GM23338 (cell line): Measurements from ENCODE around the gene PSAPL1. TPM values are rescaled to one million over a fixed set of nuclear protein-coding genes. Genes with fewer than 3 reads are reported as not detected.

Experiments used
- ATAC-seq: fragments of 200-7000 bp; cut with Tn5 transposase; 3 replicates; pipeline ENCODE4 v1.9.1; 2020
- DNase-seq: peaks from one replicate; pipeline ENCODE4 v3.0.0-alpha.2; 2015; ENCODE audit warnings: low spot score
- H2AFZ ChIP-seq: fragments of 200-600 bp; sonication (generic); 2 replicates; pipeline ENCODE4 v1.8.0; 2016; ENCODE audit warnings: antibody characterized with exemption, mild to moderate bottlenecking, moderate library complexity
- H3F3A ChIP-seq: fragments of 200-600 bp; sonication (generic); replicated peaks from 2 replicates; pipeline ENCODE4 v1.8.0; 2017; ENCODE audit warnings: antibody characterized with exemption, mixed run types, low read depth
- H3K27ac ChIP-seq: fragments of 200-600 bp; sonication (generic); 2 replicates; pipeline ENCODE4 v1.6.1; 2016; ENCODE audit warnings: low read depth
- H3K27me3 ChIP-seq: fragments of 200-600 bp; sonication (generic); 2 replicates; pipeline ENCODE4 v1.8.0; 2016; ENCODE audit warnings: mild to moderate bottlenecking, mixed run types, moderate library complexity; ENCODE audit not compliant: insufficient read depth
- H3K36me3 ChIP-seq: fragments of 200-600 bp; sonication (generic); 2 replicates; pipeline ENCODE4 v1.8.0; 2016; ENCODE audit warnings: mild to moderate bottlenecking; ENCODE audit not compliant: insufficient read depth
- H3K4me1 ChIP-seq: fragments of 200-600 bp; sonication (generic); 2 replicates; pipeline ENCODE4 v1.8.0; 2016; ENCODE audit warnings: mild to moderate bottlenecking, moderate library complexity; ENCODE audit not compliant: insufficient read depth
- H3K4me2 ChIP-seq: fragments of 200-600 bp; sonication (generic); 2 replicates; pipeline ENCODE4 v1.7.1; 2017; ENCODE audit warnings: mixed run types
- H3K4me3 ChIP-seq: fragments of 200-600 bp; sonication (generic); 2 replicates; pipeline ENCODE4 v1.6.1; 2016; ENCODE audit warnings: mixed run types
- H3K79me2 ChIP-seq: fragments of 200-600 bp; sonication (generic); replicated peaks from 2 replicates; pipeline ENCODE4 v1.8.0; 2017; ENCODE audit warnings: mild to moderate bottlenecking; ENCODE audit not compliant: insufficient read depth
- H3K9me2 ChIP-seq: fragments of 200-600 bp; sonication (generic); 2 replicates; pipeline ENCODE4 v1.8.0; 2017; ENCODE audit not compliant: insufficient read depth
- H4K20me1 ChIP-seq: fragments of 200-600 bp; sonication (generic); replicated peaks from 2 replicates; pipeline ENCODE4 v1.8.0; 2017; ENCODE audit warnings: mild to moderate bottlenecking; ENCODE audit not compliant: insufficient read depth
- H3K27ac Mint-ChIP-seq: 2 replicates; pipeline ENCODE4 v1.8.0; 2020; ENCODE audit warnings: inconsistent platforms, mild to moderate bottlenecking, moderate library complexity, mixed read lengths
- H3K27me3 Mint-ChIP-seq: 3 replicates; pipeline ENCODE4 v1.8.0; 2022; ENCODE audit warnings: low read depth, mild to moderate bottlenecking, moderate library complexity, mixed read lengths, inconsistent platforms; ENCODE audit not compliant: insufficient read depth, poor library complexity
- H3K36me3 Mint-ChIP-seq: 3 replicates; pipeline ENCODE4 v1.8.0; 2021; ENCODE audit warnings: low read depth, mild to moderate bottlenecking, inconsistent platforms, moderate library complexity, mixed read lengths
- H3K4me1 Mint-ChIP-seq: 3 replicates; pipeline ENCODE4 v1.8.0; 2020; ENCODE audit warnings: mild to moderate bottlenecking, inconsistent platforms, mixed read lengths
- H3K4me3 Mint-ChIP-seq: 3 replicates; pipeline ENCODE4 v1.8.0; 2021; ENCODE audit warnings: moderate library complexity, mild to moderate bottlenecking, inconsistent platforms, mixed read lengths
- H3K9me3 Mint-ChIP-seq: 3 replicates; pipeline ENCODE4 v1.8.0; 2020; ENCODE audit warnings: moderate library complexity, mild to moderate bottlenecking, inconsistent platforms, mixed read lengths
- CREB1 ChIP-seq: fragments of 250-450 bp; sonication (Bioruptor Pico); IDR thresholded peaks from 2 replicates; pipeline ENCODE4 v1.5.0; 2020; ENCODE audit warnings: low read depth, mild to moderate bottlenecking, moderate library complexity
- CTCF ChIP-seq, 2 experiments: fragments of 200-600 bp in 1 of 2; sonication (generic) in 1 of 2; conservative IDR thresholded peaks; 2 replicates each; pipeline versions ENCODE4 v1.5.1 to v1.6.1; 2016 to 2017; ENCODE audit warnings: antibody characterized with exemption in 2 of 2, low read depth in 2 of 2, mild to moderate bottlenecking in 2 of 2, moderate library complexity in 1 of 2
- ETS1 ChIP-seq: IDR thresholded peaks from 2 replicates; pipeline ENCODE4 v1.6.1; 2016; ENCODE audit warnings: antibody characterized with exemption
- EZH2 ChIP-seq: fragments of 200-600 bp; sonication (generic); IDR thresholded peaks from one replicate; pipeline ENCODE4 v1.8.0; 2017; ENCODE audit warnings: antibody characterized with exemption, mild to moderate bottlenecking, low read depth; ENCODE audit not compliant: unreplicated experiment
- EZH2phosphoT487 ChIP-seq: fragments of 200-600 bp; sonication (generic); IDR thresholded peaks from one replicate; pipeline ENCODE4 v1.8.1; 2018; ENCODE audit warnings: antibody characterized with exemption; ENCODE audit not compliant: unreplicated experiment
- JUNB ChIP-seq: IDR thresholded peaks from one replicate; pipeline ENCODE4 v1.6.1; 2016; ENCODE audit warnings: antibody characterized with exemption; ENCODE audit not compliant: unreplicated experiment
- NANOG ChIP-seq: IDR thresholded peaks from 2 replicates; pipeline ENCODE4 v1.6.1; 2016; ENCODE audit warnings: antibody characterized with exemption, borderline replicate concordance
- POLR2AphosphoS5 ChIP-seq: IDR thresholded peaks from 2 replicates; pipeline ENCODE4 v1.6.1; 2016; ENCODE audit warnings: antibody characterized with exemption, low read depth
- REST ChIP-seq: IDR thresholded peaks from one replicate; pipeline ENCODE4 v1.6.1; 2018; ENCODE audit warnings: antibody characterized with exemption; ENCODE audit not compliant: unreplicated experiment
- STAT1 ChIP-seq: IDR thresholded peaks from one replicate; pipeline ENCODE4 v1.6.1; 2016; ENCODE audit warnings: antibody characterized with exemption; ENCODE audit not compliant: unreplicated experiment
- ZNF114 ChIP-seq: fragments of 250-450 bp; sonication (Bioruptor Pico); IDR thresholded peaks from 2 replicates; pipeline ENCODE4 v1.5.0; 2020; ENCODE audit warnings: mild to moderate bottlenecking, moderate library complexity
- ZNF331 ChIP-seq: fragments of 250-450 bp; sonication (Bioruptor Pico); IDR thresholded peaks from 2 replicates; pipeline ENCODE4 v1.5.0; 2020; ENCODE audit warnings: low read depth, mild to moderate bottlenecking, moderate library complexity
- ZNF462 ChIP-seq: fragments of 250-450 bp; sonication (Bioruptor Pico); IDR thresholded peaks from 2 replicates; pipeline ENCODE4 v1.5.0; 2020; ENCODE audit warnings: mild to moderate bottlenecking, moderate library complexity
- polyA plus RNA-seq: library from polyadenylated mRNA; unstranded; fragments of >200 nt; fragmentation: Nextera tagmentation; extraction: Ambion mirVana; gene quantifications from 2 replicates; pipeline ENCODE4 v1.2.1, GENCODE V29; 2016
- total RNA-seq: library from RNA; depleted of rRNA; stranded (reverse); fragments of >200 nt; shearing (Covaris generic); gene quantifications from 2 replicates; pipeline ENCODE4 v1.2.3, GENCODE V29; 2014

Gene PSAPL1
- total and polyA plus RNA-seq, 2 experiments from 2014 or later = not detected

GRCh38 chr4:7450775-7451433 lies 16.2 kb upstream of the PSAPL1 start:
- Histone ChIP-seq H3F3A (no peaks in the 10 kb centered on the region), H3K4me2 (no peak overlapping the region), H3K27me3 (no peaks in the 10 kb centered on the region), H3K4me1 (no peaks in the 10 kb centered on the region), H3K79me2 (no peaks in the 10 kb centered on the region), H3K27ac (no peak overlapping the region), H4K20me1 (no peaks in the 10 kb centered on the region), H3K36me3 (no peaks in the 10 kb centered on the region), H3K4me3 (no peak overlapping the region), H2AFZ (no peak overlapping the region), H3K9me2 (no peaks in the 10 kb centered on the region)
- Mint-ChIP-seq H3K27me3 (peaks cover 13% of the 10 kb centered on the region), H3K4me3 (no peak overlapping the region), H3K27ac (no peak overlapping the region), H3K9me3 (no peaks in the 10 kb centered on the region), H3K36me3 (no peaks in the 10 kb centered on the region), H3K4me1 (no peaks in the 10 kb centered on the region; the same call in 2 of the 3 replicates)
- TF ChIP-seq ZNF114 (CRISPR knock-in tag) = no peak
- no peak for TF ChIP-seq ETS1
- no peak for TF ChIP-seq JUNB
- TF ChIP-seq EZH2phosphoT487 = no peak
- no peak for TF ChIP-seq ZNF462
- no peak for TF ChIP-seq POLR2AphosphoS5
- TF ChIP-seq CTCF (conservative IDR thresholded peaks at IDR 0.05; ENCODE audit: low read depth in 2 of 2) = no peak
- no peak for TF ChIP-seq STAT1
- no peak for TF ChIP-seq REST
- TF ChIP-seq ZNF331 = no peak
- TF ChIP-seq NANOG = no peak
- no peak for TF ChIP-seq CREB1 (CRISPR knock-in tag)
- no peak for TF ChIP-seq EZH2
- DNase-seq (no peak), ATAC-seq (no peak)
